GM23338 (cell line): ENCODE data around the gene CPXM1. TPM values are rescaled to one million over a fixed set of nuclear protein-coding genes. Genes with fewer than 3 reads are reported as not detected.

Experiments
- ATAC-seq: fragments of 200-7000 bp; cut with Tn5 transposase; 3 replicates; pipeline ENCODE4 v1.9.1; 2020
- DNase-seq: peaks from one replicate; pipeline ENCODE4 v3.0.0-alpha.2; 2015; ENCODE audit warnings: low spot score
- H2AFZ ChIP-seq: fragments of 200-600 bp; sonication (generic); 2 replicates; pipeline ENCODE4 v1.8.0; 2016; ENCODE audit warnings: antibody characterized with exemption, mild to moderate bottlenecking, moderate library complexity
- H3F3A ChIP-seq: fragments of 200-600 bp; sonication (generic); replicated peaks from 2 replicates; pipeline ENCODE4 v1.8.0; 2017; ENCODE audit warnings: antibody characterized with exemption, mixed run types, low read depth
- H3K27ac ChIP-seq: fragments of 200-600 bp; sonication (generic); 2 replicates; pipeline ENCODE4 v1.6.1; 2016; ENCODE audit warnings: low read depth
- H3K27me3 ChIP-seq: fragments of 200-600 bp; sonication (generic); 2 replicates; pipeline ENCODE4 v1.8.0; 2016; ENCODE audit warnings: mild to moderate bottlenecking, mixed run types, moderate library complexity; ENCODE audit not compliant: insufficient read depth
- H3K36me3 ChIP-seq: fragments of 200-600 bp; sonication (generic); 2 replicates; pipeline ENCODE4 v1.8.0; 2016; ENCODE audit warnings: mild to moderate bottlenecking; ENCODE audit not compliant: insufficient read depth
- H3K4me1 ChIP-seq: fragments of 200-600 bp; sonication (generic); 2 replicates; pipeline ENCODE4 v1.8.0; 2016; ENCODE audit warnings: mild to moderate bottlenecking, moderate library complexity; ENCODE audit not compliant: insufficient read depth
- H3K4me2 ChIP-seq: fragments of 200-600 bp; sonication (generic); 2 replicates; pipeline ENCODE4 v1.7.1; 2017; ENCODE audit warnings: mixed run types
- H3K4me3 ChIP-seq: fragments of 200-600 bp; sonication (generic); 2 replicates; pipeline ENCODE4 v1.6.1; 2016; ENCODE audit warnings: mixed run types
- H3K79me2 ChIP-seq: fragments of 200-600 bp; sonication (generic); replicated peaks from 2 replicates; pipeline ENCODE4 v1.8.0; 2017; ENCODE audit warnings: mild to moderate bottlenecking; ENCODE audit not compliant: insufficient read depth
- H3K9me2 ChIP-seq: fragments of 200-600 bp; sonication (generic); 2 replicates; pipeline ENCODE4 v1.8.0; 2017; ENCODE audit not compliant: insufficient read depth
- H4K20me1 ChIP-seq: fragments of 200-600 bp; sonication (generic); replicated peaks from 2 replicates; pipeline ENCODE4 v1.8.0; 2017; ENCODE audit warnings: mild to moderate bottlenecking; ENCODE audit not compliant: insufficient read depth
- H3K27ac Mint-ChIP-seq: 2 replicates; pipeline ENCODE4 v1.8.0; 2020; ENCODE audit warnings: inconsistent platforms, mild to moderate bottlenecking, moderate library complexity, mixed read lengths
- H3K27me3 Mint-ChIP-seq: 3 replicates; pipeline ENCODE4 v1.8.0; 2022; ENCODE audit warnings: low read depth, mild to moderate bottlenecking, moderate library complexity, mixed read lengths, inconsistent platforms; ENCODE audit not compliant: insufficient read depth, poor library complexity
- H3K36me3 Mint-ChIP-seq: 3 replicates; pipeline ENCODE4 v1.8.0; 2021; ENCODE audit warnings: low read depth, mild to moderate bottlenecking, inconsistent platforms, moderate library complexity, mixed read lengths
- H3K4me1 Mint-ChIP-seq: 3 replicates; pipeline ENCODE4 v1.8.0; 2020; ENCODE audit warnings: mild to moderate bottlenecking, inconsistent platforms, mixed read lengths
- H3K4me3 Mint-ChIP-seq: 3 replicates; pipeline ENCODE4 v1.8.0; 2021; ENCODE audit warnings: moderate library complexity, mild to moderate bottlenecking, inconsistent platforms, mixed read lengths
- H3K9me3 Mint-ChIP-seq: 3 replicates; pipeline ENCODE4 v1.8.0; 2020; ENCODE audit warnings: moderate library complexity, mild to moderate bottlenecking, inconsistent platforms, mixed read lengths
- CREB1 ChIP-seq: fragments of 250-450 bp; sonication (Bioruptor Pico); IDR thresholded peaks from 2 replicates; pipeline ENCODE4 v1.5.0; 2020; ENCODE audit warnings: low read depth, mild to moderate bottlenecking, moderate library complexity
- CTCF ChIP-seq, 2 experiments: fragments of 200-600 bp in 1 of 2; sonication (generic) in 1 of 2; conservative IDR thresholded peaks; 2 replicates each; pipeline versions ENCODE4 v1.5.1 to v1.6.1; 2016 to 2017; ENCODE audit warnings: antibody characterized with exemption in 2 of 2, low read depth in 2 of 2, mild to moderate bottlenecking in 2 of 2, moderate library complexity in 1 of 2
- EZH2 ChIP-seq: fragments of 200-600 bp; sonication (generic); IDR thresholded peaks from one replicate; pipeline ENCODE4 v1.8.0; 2017; ENCODE audit warnings: antibody characterized with exemption, mild to moderate bottlenecking, low read depth; ENCODE audit not compliant: unreplicated experiment
- EZH2phosphoT487 ChIP-seq: fragments of 200-600 bp; sonication (generic); IDR thresholded peaks from one replicate; pipeline ENCODE4 v1.8.1; 2018; ENCODE audit warnings: antibody characterized with exemption; ENCODE audit not compliant: unreplicated experiment
- NANOG ChIP-seq: IDR thresholded peaks from 2 replicates; pipeline ENCODE4 v1.6.1; 2016; ENCODE audit warnings: antibody characterized with exemption, borderline replicate concordance
- POLR2AphosphoS5 ChIP-seq: IDR thresholded peaks from 2 replicates; pipeline ENCODE4 v1.6.1; 2016; ENCODE audit warnings: antibody characterized with exemption, low read depth
- REST ChIP-seq: IDR thresholded peaks from one replicate; pipeline ENCODE4 v1.6.1; 2018; ENCODE audit warnings: antibody characterized with exemption; ENCODE audit not compliant: unreplicated experiment
- STAT1 ChIP-seq: IDR thresholded peaks from one replicate; pipeline ENCODE4 v1.6.1; 2016; ENCODE audit warnings: antibody characterized with exemption; ENCODE audit not compliant: unreplicated experiment
- ZNF331 ChIP-seq: fragments of 250-450 bp; sonication (Bioruptor Pico); IDR thresholded peaks from 2 replicates; pipeline ENCODE4 v1.5.0; 2020; ENCODE audit warnings: low read depth, mild to moderate bottlenecking, moderate library complexity
- polyA plus RNA-seq: library from polyadenylated mRNA; unstranded; fragments of >200 nt; fragmentation: Nextera tagmentation; extraction: Ambion mirVana; gene quantifications from 2 replicates; pipeline ENCODE4 v1.2.1, GENCODE V29; 2016
- total RNA-seq: library from RNA; depleted of rRNA; stranded (reverse); fragments of >200 nt; shearing (Covaris generic); gene quantifications from 2 replicates; pipeline ENCODE4 v1.2.3, GENCODE V29; 2014

Gene CPXM1
- total and polyA plus RNA-seq, 2 experiments from 2014 or later = 17.0 to 29.3 TPM

GRCh38 chr20:2838847-2839671, 38.6 kb upstream of the CPXM1 start:
- H3K4me3 Mint-ChIP-seq = peak overlapping the region; percentile 63
- TF ChIP-seq POLR2AphosphoS5 (no peak), STAT1 (no peak), ZNF331 (CRISPR knock-in tag) (no peak), CREB1 (CRISPR knock-in tag) (no peak), CTCF (conservative IDR thresholded peaks at IDR 0.05; ENCODE audit: low read depth in 2 of 2) (no peak), EZH2phosphoT487 (no peak), EZH2 (no peak), NANOG (no peak)
- Histone ChIP-seq H4K20me1 (no peaks in the 10 kb centered on the region), H3K4me1 (no peaks in the 10 kb centered on the region), H3K4me2 (no peak overlapping the region), H3K9me2 (no peaks in the 10 kb centered on the region), H2AFZ (no peak overlapping the region), H3K36me3 (no peaks in the 10 kb centered on the region), H3K27me3 (peaks cover 22% of the 10 kb centered on the region), H3F3A (no peaks in the 10 kb centered on the region), H3K4me3 (no peak overlapping the region), H3K27ac (no peak overlapping the region), H3K79me2 (no peaks in the 10 kb centered on the region)
- H3K27ac Mint-ChIP-seq = no peak overlapping the region
- DNase-seq = no peak
- H3K4me1 Mint-ChIP-seq = peaks cover 5% of the 10 kb centered on the region
- H3K36me3 Mint-ChIP-seq = peaks cover 4% of the 10 kb centered on the region
- no peak for ATAC-seq
- peaks cover 21% of the 10 kb centered on the region for H3K27me3 Mint-ChIP-seq
- peaks cover 5% of the 10 kb centered on the region; the same call in 2 of the 3 replicates for H3K9me3 Mint-ChIP-seq

GRCh38 chr20:2838170-2838797, 37.9 kb upstream of the CPXM1 start:
- H3K79me2 ChIP-seq = no peaks in the 10 kb centered on the region
- no peak overlapping the region; the same call in 2 of the 3 replicates for H3K4me3 Mint-ChIP-seq
- TF ChIP-seq ZNF331 (CRISPR knock-in tag) = no peak
- no peak for TF ChIP-seq CTCF (conservative IDR thresholded peaks at IDR 0.05; ENCODE audit: low read depth in 2 of 2)
- no peak for TF ChIP-seq STAT1
- no peak for TF ChIP-seq REST
- TF ChIP-seq EZH2 = no peak
- TF ChIP-seq CREB1 (CRISPR knock-in tag) = no peak

More at GRCh38 chr20:2838170-2838797, 37.9 kb upstream of the CPXM1 start:
- Mint-ChIP-seq H3K36me3 (peaks cover 4% of the 10 kb centered on the region), H3K27me3 (peaks cover 21% of the 10 kb centered on the region), H3K4me1 (peaks cover 5% of the 10 kb centered on the region), H3K27ac (no peak overlapping the region), H3K9me3 (peaks cover 5% of the 10 kb centered on the region; the same call in 2 of the 3 replicates)
- Histone ChIP-seq H3K27me3 (peaks cover 22% of the 10 kb centered on the region), H3K36me3 (no peaks in the 10 kb centered on the region), H2AFZ (no peak overlapping the region), H4K20me1 (no peaks in the 10 kb centered on the region), H3K9me2 (no peaks in the 10 kb centered on the region), H3K4me3 (no peak overlapping the region), H3K4me1 (no peaks in the 10 kb centered on the region), H3K4me2 (no peak overlapping the region), H3K27ac (no peak overlapping the region), H3F3A (no peaks in the 10 kb centered on the region)
- DNase-seq = no peak
- ATAC-seq = no peak
